Skin of body (tissue), 2 donors: Measurements from ENCODE around the gene GLT8D2. TPM values are rescaled to one million over a fixed set of nuclear protein-coding genes. Genes with fewer than 3 reads are reported as not detected.

Source experiments
- DNase-seq: peaks from one replicate; lab custom pipeline; 2025; lab: John Stamatoyannopoulos, UW
- total RNA-seq: library from RNA; depleted of rRNA; stranded (reverse); fragments of >200 nt; gene quantifications from one replicate; pipeline ENCODE4 v1.2.3, GENCODE V29; 2014

The GLT8D2 gene
- total RNA-seq, 1 donor from 2014 or later: 36.5 TPM

DNA sequence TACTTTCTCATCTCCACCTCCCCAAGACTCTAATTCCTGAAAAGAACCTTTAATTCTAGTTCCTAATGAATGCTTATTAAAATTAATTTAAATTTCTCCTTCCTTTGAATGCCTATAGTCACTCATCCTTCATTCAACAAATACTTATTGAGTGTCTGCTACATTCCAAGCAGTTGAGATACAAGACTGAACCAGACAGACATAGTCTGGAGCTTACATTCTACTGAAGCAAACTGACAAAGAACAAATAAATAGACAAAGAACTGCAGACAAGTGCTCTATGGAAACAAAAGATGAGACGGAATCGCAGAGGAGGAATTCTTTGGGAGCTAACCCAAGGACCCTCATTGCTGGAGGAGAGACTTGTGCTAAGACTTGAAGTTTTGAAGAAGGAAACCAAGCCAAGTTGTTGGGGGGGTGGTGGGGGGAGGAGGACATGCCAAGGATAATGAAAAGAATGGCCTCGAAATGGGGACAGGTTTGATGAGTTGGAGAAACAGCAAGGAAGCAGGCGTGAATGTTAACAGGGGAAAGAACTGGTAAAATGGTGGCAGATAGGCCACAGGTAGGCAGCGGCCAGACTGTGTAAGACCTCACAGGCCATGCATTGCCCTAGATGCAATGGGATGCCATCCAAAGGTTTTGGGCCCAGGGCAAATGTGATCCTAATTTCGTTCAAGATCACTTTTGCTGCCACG is 94.0 kb downstream of the GLT8D2 start:
- DNase-seq: no peak

DNA sequence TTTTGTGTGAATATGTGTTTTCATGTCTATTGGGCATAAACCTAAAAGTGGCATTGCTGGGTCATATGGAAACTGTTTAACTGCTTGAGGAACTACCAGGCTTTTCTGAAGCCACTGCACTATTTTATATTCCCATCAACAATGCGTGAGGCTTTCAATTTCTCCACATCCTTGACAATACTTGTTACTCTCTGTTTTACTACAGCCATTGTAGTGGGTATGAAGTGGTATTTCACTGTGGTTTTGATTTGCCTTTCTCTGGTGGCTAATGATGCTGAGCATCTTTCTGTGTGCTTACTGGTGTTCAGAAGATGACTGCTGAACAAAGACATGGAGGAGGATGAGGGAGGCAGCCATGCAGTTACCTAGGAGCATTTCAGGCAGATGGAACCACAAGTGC is 97.5 kb downstream of the GLT8D2 start:
- no peak for DNase-seq

DNA sequence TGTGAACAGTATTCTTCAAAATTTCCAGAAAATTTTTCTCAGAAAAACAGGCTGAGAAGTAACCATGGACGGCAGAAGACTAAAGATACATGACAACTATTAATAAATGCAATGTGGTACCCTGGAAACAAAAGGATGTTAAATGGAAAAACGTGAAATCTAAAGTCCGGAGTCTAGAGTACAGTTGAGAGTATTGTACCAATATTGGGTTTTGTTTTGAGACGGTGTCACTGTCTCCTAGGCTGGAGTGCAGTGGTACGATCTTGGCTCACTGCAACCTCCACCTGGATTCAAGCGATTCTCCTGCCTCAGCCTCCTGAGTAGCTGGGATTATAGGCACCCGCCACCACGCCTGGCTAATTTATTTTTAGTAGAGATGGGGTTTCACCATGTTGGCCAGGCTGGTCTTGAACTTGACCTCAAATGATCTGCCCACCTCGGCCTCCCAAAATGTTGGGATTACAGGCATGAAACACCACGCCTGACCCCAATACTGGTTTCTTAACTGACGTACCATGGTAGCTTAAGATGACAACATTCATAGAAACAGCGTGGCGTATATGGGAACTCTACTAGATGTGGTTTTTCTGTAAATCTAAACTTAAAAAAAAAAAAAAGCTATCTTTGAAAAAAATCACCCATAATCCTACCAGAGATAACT is 101.1 kb downstream of the GLT8D2 start:
- no peak for DNase-seq

DNA sequence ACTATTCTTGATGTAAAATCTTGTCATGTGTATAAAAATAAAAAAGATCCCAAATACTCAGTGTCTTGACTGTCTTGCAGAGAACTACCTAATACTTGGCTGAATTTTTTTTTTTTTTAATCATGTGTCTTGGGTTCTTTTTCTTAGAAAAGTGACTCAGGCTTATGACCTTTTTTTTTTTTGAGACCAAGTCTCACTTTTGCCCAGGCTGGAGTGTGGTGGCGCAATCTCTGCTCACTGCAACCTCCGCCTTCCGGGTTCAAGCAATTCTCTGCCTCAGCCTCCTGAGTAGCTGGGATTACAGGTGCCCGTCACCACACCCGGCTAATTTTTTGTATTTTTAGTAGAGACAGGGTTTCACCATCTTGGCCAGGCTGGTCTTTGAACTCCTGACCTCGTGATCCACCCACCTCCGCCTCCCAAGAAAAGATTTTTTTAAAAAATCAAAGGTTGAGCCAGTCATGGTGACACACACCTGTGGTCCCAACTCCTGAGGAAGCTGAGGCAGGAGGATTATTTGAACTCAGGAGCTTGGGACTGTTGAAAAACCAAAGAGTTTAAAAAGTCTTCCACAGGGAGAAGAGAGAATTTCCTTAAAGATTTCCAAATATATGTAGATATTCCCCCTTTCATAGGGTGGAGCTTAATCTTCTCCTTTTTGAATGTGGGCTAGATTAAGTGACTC is 102.0 kb downstream of the GLT8D2 start:
- no peak for DNase-seq

DNA sequence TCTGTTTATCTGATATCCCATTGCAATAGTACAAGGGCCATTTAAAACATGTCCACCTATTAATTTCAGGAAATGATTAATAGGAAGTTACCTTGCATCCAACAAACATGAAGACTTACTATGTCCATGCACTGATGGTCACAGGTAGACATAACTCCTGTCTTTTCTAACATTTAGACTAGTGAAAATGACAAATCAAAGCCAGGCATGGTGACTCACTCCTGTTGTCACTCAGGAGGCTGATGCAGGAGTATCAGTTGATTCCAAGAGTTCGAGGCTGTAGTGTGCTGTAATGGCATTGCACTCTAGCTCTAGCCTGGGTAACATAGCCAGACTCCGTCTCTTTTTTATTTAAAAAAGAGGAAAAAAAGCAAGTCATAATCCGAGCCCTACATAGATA is 105.0 kb downstream of the GLT8D2 start:
- DNase-seq: no peak

Other genes with a start within 250 kb of the GLT8D2 start
- 5.7 TPM for gene NT5DC3, start 209.0 kb downstream of the GLT8D2 start, total RNA-seq
- 358 TPM for gene HSP90B1, start 119.8 kb downstream of the GLT8D2 start, total RNA-seq
- gene TDG, start 84.3 kb downstream of the GLT8D2 start, total RNA-seq: 33.8 TPM
- 34.9 TPM for gene HCFC2, start 14.3 kb upstream of the GLT8D2 start, total RNA-seq
- gene NFYB, start 88.0 kb upstream of the GLT8D2 start, total RNA-seq: 17.6 TPM
- 42.7 TPM for gene TXNRD1, start 165.6 kb upstream of the GLT8D2 start, total RNA-seq